Mucosa of rectum (tissue), 2 donors: ENCODE data around the gene TTC3.
A peak's percentile ranks its signal among the peaks of the same experiment; 100 is the strongest.
"Not testable (repeated sequence)": the region's sequence is repeated elsewhere in the genome, so short reads cannot be mapped to it uniquely, and the experiment has no call there.

ENCODE experiments used
- H3K27ac ChIP-seq, 2 donors: one replicate each; pipeline ENCODE4 v1.7.0; 2013; ENCODE audit warnings: inconsistent platforms in 2 of 2, low read depth in 2 of 2, low read length in 2 of 2
- H3K27me3 ChIP-seq, 2 donors: one replicate each; pipeline ENCODE4 v1.7.0; 2013; ENCODE audit warnings: low read length in 2 of 2; ENCODE audit not compliant: control insufficient read depth in 2 of 2, insufficient read depth in 2 of 2
- H3K36me3 ChIP-seq, 2 donors: one replicate each; pipeline ENCODE4 v1.7.0; 2013; ENCODE audit warnings: low read length in 2 of 2; ENCODE audit not compliant: control insufficient read depth in 2 of 2, insufficient read depth in 2 of 2
- H3K4me1 ChIP-seq, 2 donors: one replicate each; pipeline ENCODE4 v1.7.0; 2013; ENCODE audit warnings: low read length in 2 of 2, mild to moderate bottlenecking in 1 of 2; ENCODE audit not compliant: control insufficient read depth in 2 of 2, insufficient read depth in 2 of 2
- H3K4me3 ChIP-seq, 2 donors: one replicate each; pipeline ENCODE4 v1.7.0; 2013; ENCODE audit warnings: low read length in 2 of 2
- H3K9ac ChIP-seq, 2 donors: one replicate each; pipeline ENCODE4 v1.7.0; 2013; ENCODE audit warnings: low read length in 2 of 2, low read depth in 1 of 2, mild to moderate bottlenecking in 1 of 2
- H3K9me3 ChIP-seq, 2 donors: one replicate each; pipeline ENCODE4 v1.7.0; 2013; ENCODE audit warnings: low read length in 2 of 2; ENCODE audit not compliant: control insufficient read depth in 2 of 2
- donor health status: healthy.
- donor health status: Normal muscosa, but diverticular disease.

Gene TTC3

DNA sequence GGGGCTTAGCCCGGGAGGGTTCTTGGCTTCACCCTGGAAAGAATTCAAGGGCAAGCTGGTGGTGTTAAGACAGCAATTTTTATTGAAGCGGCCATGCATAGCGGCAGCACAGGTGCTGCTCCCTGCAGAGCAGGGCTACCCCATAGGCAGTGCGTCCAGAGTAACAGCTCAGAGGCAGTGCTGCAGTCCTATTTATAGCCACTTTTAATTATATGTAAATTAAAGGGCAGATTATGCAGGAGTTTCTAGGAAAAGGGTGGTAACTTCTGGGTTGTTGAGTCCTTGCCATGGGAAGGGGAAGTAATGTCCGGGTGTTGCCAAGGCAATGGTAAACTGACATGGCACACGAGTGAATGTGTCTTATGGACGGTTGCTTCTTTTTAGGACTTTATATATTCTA lies 137.1 kb downstream of the TTC3 start:
- Histone ChIP-seq H3K4me1 (peaks cover 0 to 5% of the 10 kb centered on the region in 2 donors), H3K27ac (no peak overlapping the region), H3K27me3 (no peaks in the 10 kb centered on the region), H3K4me3 (no peak overlapping the region), H3K9ac (no peak overlapping the region), H3K36me3 (no peaks in the 10 kb centered on the region), H3K9me3 (no peaks in the 10 kb centered on the region)

- H3K4me1 ChIP-seq, result peaks cover 0 to 5% of the 10 kb centered on the region in 2 donors
- no peak overlapping the region for H3K9ac ChIP-seq
- H3K27me3 ChIP-seq, result no peaks in the 10 kb centered on the region
- no peak overlapping the region for H3K4me3 ChIP-seq
- H3K36me3 ChIP-seq, result no peaks in the 10 kb centered on the region
- no peaks in the 10 kb centered on the region for H3K9me3 ChIP-seq
- H3K27ac ChIP-seq, result no peak overlapping the region
These were observed 137.7 kb downstream of the TTC3 start for GRCh38 chr21:37210799-37211198.

DNA sequence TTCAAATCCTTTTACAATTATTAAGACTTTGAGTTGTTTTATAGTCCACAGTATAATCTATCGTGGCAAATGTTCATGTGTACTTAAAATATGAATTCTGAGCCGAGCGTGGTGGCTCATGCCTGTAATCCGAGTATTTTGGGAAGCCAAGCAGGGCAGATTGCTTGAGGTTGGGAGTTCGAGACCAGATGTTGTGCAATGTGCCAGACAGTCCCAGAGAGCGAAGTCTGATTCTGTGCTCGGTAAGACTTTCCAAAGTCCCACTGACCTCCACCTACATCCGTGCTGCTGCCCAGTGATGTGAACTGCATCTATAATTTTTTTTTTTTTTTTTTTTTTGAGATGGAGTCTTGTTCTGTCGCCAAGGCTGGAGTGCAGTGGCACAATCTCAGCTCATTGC lies 141.9 kb downstream of the TTC3 start:
- H3K9me3 ChIP-seq, result no peaks in the 10 kb centered on the region
- no peak overlapping the region for H3K27ac ChIP-seq
- no peak overlapping the region for H3K4me3 ChIP-seq
- H3K27me3 ChIP-seq, result no peaks in the 10 kb centered on the region
- no peak overlapping the region for H3K9ac ChIP-seq
- H3K4me1 ChIP-seq, result no peaks in the 10 kb centered on the region
- H3K36me3 ChIP-seq, result no peaks in the 10 kb centered on the region

DNA sequence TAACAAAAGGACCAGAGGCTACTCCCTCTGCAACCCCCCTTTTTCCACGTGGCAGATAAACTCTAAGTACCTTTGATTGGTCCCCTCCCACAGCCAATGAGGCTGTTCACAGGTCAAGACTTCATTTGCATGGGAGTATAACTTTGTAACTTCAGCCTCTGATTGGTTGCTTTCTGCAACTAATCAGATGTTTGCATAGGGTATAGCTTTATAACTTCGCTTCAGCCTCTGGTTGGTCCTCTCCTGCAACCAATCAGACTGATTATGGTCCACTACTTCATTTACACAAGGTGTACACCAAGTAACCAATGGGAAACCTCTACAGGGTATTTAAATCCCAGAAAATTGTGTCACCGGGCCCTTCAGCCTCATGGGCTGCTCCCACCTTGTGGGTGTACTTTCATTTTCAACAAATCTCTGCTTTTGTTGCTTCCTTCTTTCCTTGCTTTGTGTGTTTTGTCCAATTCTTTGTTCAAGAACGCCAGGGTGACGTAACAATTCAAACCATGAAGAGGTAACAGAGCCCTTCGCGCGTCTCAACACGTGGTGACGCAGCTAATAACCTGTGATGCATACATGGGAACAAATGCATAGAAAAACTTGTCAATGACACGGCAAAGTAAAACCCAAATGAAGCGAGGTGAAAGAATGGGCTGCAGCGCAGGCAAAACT lies 146.8 kb downstream of the TTC3 start:
- Histone ChIP-seq H3K9me3 (no peaks in the 10 kb centered on the region), H3K27ac (no peak overlapping the region)

DNA sequence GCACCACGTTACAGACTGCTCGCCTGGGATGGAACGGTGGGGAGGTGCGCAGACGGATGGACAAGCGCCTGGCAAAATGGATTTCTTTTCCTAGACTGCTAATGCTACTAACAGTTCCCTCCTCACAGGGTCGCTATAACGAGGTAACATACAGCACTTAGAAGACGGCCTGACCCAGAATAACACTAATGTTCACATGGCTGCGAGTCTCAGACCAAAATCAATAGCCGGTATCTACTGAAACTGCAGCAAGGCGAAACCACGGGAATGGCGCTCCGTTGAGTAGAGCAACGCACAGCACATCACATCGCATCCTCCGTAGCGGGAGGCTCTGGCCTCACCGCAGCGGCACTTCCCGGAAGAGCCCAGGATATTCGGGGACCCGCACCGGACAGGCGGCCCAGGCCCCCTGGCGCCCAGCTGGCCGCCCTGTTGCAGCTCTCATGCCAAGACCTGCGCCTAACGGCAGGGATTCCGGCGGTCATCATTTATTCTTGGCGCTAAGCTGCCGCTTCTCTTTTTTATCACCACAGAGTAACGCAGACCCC lies 147.5 kb downstream of the TTC3 start:
- H3K4me3 ChIP-seq, result peak overlapping the region; percentile 75 to 81
- no peaks in the 10 kb centered on the region for H3K9me3 ChIP-seq
- H3K9ac ChIP-seq, result peak overlapping the region; percentile 56 to 60
- peaks cover 8% of the 10 kb centered on the region in 2 donors for H3K4me1 ChIP-seq
- H3K27ac ChIP-seq, result peak overlapping the region; percentile 56 to 58
- peaks cover 17 to 18% of the 10 kb centered on the region in 2 donors for H3K36me3 ChIP-seq
- no peaks in the 10 kb centered on the region for H3K27me3 ChIP-seq

More for the DNA sequence above, 146.8 kb downstream of the TTC3 start:
- Histone ChIP-seq H3K27me3 (no peaks in the 10 kb centered on the region), H3K9ac (peak overlapping the region; percentile 52 to 60), H3K4me3 (peak overlapping the region; percentile 75 to 81), H3K4me1 (peaks cover 8% of the 10 kb centered on the region in 2 donors), H3K36me3 (peaks cover 11 to 12% of the 10 kb centered on the region in 2 donors)

- no peaks in the 10 kb centered on the region for H3K27me3 ChIP-seq
- H3K4me1 ChIP-seq, result peaks cover 8% of the 10 kb centered on the region in 2 donors
- H3K36me3 ChIP-seq, result peaks cover 23 to 24% of the 10 kb centered on the region in 2 donors
- peak overlapping the region; percentile 56 to 58 for H3K27ac ChIP-seq
- peak overlapping the region; percentile 75 to 81 for H3K4me3 ChIP-seq
- H3K9ac ChIP-seq, result peak overlapping the region; percentile 56 to 60
- H3K9me3 ChIP-seq, result no peaks in the 10 kb centered on the region
These were observed 148.1 kb downstream of the TTC3 start for GRCh38 chr21:37220981-37221664.

DNA sequence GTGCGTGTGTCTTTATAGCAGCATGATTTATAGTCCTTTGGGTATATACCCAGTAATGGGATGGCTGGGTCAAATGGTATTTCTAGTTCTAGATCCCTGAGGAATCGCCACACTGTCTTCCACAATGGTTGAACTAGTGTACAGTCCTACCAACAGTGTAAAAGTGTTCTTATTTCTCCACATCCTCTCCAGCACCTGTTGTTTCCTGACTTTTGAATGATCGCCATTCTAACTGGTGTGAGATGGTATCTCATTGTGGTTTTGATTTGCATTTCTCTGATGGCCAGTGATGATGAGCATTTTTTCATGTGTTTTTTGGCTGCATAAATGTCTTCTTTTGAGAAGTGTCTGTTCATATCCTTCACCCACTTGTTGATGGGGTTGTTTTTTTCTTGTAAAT lies 149.2 kb downstream of the TTC3 start:
- peaks cover 33 to 34% of the 10 kb centered on the region in 2 donors for H3K36me3 ChIP-seq
- H3K27me3 ChIP-seq, H3K27ac ChIP-seq, H3K4me3 ChIP-seq, H3K9me3 ChIP-seq, H3K4me1 ChIP-seq, H3K9ac ChIP-seq: not testable (repeated sequence)

- Histone ChIP-seq H3K4me3 (no peak overlapping the region), H3K27ac (no peak overlapping the region), H3K9ac (no peak overlapping the region), H3K36me3 (peaks cover 49 to 50% of the 10 kb centered on the region in 2 donors), H3K27me3 (no peaks in the 10 kb centered on the region), H3K4me1 (peaks cover 8% of the 10 kb centered on the region in 2 donors), H3K9me3 (no peaks in the 10 kb centered on the region)
These were observed 150.8 kb downstream of the TTC3 start for GRCh38 chr21:37223804-37224345.

GRCh38 chr21:37224861-37225839 lies 152.1 kb downstream of the TTC3 start:
- Histone ChIP-seq H3K36me3 (peaks cover 52 to 58% of the 10 kb centered on the region in 2 donors), H3K4me1 (peaks cover 6 to 8% of the 10 kb centered on the region in 2 donors), H3K4me3 (no peak overlapping the region), H3K9me3 (no peaks in the 10 kb centered on the region), H3K27ac (no peak overlapping the region), H3K9ac (no peak overlapping the region), H3K27me3 (no peaks in the 10 kb centered on the region)
